Stimulated activated CD8-positive, alpha-beta memory T cell treated with anti-CD3 and anti-CD28 coated beads, Interleukin-7, amount 100 ng/mL, for 48 hours (primary cell): ENCODE measurements around the gene NBL1.

Experiments used
- DNase-seq, 2 donors: peaks; one replicate each; pipeline ENCODE4 v3.0.0-alpha.2; 2020; ENCODE audit warnings: low read depth in 1 of 2; ENCODE audit errors: extremely low read depth in 1 of 2

Gene NBL1, protein sequence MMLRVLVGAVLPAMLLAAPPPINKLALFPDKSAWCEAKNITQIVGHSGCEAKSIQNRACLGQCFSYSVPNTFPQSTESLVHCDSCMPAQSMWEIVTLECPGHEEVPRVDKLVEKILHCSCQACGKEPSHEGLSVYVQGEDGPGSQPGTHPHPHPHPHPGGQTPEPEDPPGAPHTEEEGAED

DNA sequence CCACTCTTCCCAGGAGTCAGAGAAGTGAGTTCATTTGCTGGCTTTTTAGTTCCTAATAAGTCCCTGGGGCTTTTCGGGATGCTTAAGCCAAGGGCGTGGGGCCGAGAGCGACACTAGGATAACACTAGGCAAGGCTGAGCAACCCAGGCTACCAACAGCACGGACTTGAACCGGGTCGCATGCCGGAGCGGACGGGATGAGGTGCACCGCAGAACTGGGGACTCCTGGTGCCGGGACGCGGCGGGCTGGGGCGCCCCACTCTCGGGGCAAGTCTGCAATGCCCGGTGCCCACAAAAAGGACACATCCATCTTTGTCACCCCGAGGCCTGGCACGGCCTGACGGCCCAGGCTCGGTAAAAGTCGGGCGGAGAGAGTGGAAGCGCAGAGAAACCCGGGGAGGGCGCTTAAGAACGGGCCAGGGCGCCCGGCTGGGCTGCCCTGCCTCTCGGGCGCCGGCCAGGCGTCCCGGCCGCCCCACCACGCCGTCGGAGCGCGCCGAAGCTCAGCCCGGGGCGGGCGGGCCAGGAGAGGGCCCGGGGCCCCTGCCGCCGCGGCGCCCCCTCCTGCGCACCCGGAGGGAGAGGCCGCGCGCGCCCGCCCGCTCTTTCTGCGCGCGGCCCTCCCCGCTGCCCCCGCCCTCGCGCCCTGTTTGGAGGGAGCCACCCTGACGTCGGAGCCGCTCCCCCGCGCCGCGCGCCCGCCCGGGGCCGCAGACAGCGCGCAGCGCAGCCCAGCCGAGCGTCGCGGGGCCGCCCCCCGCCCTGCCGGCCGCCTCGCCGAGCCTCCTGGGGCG lies at the start of gene NBL1:
Gene NBL1, plus strand, starts transcription at position 710 of the 793 bp plus-strand sequence. CDS start 10,720 bp downstream, outside the sequence.
- DNase-seq = peak; percentile 26 to 48

DNA sequence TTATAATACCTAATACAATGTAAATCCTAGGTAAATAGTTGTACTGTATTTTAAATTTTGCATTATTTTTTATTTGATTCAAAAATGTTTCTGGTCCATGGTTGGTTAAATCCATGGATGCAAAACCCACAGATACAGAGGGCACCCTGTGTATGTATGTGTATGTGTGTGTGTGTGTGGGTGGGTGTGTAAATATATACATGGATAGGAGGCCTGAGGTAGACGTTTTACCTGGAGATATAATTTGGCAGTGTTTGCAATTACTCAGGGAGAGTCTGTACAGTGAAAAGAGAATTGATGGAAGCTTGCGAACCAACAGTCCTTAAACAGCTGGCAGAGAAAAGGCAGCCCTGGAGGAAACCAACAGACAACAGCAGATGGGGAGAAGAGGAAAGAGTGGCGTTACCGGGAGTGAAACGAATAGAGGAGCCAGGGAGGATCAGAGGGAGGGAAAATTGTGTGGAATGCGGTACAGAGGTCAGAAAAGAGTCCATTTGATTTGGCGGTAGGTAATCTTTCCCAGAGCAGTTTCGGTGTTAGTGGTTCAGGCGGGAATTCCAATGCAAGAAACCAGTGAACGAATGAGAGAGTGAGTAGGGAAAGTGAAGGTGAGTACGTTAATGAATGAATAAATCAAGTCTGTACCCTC lies 47.9 kb upstream of the NBL1 start:
- DNase-seq = no peak

DNA sequence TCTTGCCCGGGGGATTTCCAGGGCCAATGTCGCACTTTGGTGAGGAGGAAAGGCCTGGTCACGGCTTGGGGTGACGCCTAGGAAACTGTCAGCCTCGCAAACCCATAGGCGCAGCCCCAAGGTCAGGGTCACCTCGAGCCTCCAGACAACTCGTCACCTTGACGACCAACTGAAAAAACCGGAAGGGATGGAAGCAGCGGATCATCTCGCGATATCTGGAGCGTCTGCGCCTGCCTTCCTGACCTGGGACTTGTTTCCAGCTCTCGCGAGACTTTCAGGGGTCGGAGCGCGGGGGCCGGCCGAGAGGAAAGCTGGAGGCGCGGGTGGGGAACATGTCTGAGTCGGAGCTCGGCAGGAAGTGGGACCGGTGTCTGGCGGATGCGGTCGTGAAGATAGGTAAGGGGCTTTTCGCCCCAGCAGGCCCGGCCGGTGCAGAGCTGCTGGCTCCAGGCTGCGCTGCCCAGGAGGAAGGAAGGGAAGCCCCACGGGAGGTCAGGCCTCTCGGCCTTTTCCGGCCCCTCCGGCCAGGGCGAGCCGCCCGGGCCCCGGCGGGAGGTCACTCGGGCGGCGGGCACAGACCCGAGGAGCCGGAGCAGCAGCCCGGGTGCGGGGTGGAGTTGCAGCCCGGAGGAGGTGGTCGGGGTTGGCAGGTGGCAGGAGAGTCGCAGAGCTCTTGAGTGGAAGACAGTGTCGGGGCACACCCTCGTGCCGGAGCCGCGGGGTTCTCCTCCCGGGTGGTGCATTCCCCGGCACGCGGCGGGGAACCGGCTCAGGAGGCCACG lies 47.2 kb upstream of the NBL1 start:
- peak; percentile 92 to 99 for DNase-seq

DNA sequence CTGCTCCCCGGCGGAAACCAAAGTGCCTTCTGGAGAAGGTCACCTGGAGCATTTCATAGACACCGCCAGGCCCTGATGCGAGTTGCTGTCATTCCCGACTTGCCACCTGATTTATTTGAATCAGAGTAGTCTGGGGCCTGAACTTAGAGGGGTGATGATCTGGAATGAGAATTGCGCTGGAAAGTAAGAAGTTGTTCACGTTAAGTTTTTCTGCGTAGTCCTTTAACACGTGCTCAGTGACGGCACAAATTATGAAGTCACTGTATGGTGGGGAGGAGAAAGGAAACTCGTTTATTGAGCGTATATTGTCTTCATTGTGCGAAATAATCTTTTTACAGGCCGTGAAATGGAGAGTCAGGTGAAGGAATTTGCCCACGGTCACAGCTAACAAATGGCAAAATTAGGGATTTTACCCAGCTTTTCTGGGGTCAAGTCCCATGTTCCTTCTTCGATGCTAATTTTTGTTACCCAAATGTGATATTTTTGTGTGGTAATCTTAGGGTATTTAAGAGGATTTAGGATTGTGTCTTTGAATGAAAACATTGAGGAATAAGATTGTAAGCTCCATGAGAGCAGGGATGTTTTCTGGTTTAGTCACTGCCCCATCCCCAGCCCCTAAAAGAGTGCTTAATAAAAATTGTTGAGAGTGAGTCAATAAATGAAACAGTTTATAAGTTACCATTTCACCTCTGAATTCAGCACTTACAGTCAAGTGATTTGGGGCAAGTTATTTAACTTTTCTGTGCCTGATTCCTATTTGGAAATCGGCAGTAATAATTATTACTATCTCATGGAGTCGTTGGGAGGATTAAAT lies 46.4 kb upstream of the NBL1 start:
- DNase-seq = no peak

DNA sequence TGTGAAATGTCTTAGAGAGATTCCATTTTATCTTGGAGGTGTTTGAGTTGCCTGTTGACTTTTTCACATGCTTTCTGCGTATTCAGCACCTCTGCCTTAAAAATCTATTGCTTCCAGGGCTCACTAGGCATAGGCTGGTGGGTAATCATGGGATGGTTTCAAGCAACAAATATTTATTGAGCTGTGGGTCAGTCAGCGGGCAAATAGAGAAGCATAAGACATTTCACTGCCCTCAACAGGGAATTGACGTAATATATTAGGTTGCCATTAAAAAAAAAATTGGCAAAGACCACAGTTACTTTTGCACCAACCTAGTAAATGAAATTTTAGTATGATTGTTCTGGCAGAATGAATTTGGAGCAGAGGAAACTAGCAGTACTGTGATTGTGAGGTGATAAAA lies 44.3 kb upstream of the NBL1 start:
- DNase-seq = no peak

DNA sequence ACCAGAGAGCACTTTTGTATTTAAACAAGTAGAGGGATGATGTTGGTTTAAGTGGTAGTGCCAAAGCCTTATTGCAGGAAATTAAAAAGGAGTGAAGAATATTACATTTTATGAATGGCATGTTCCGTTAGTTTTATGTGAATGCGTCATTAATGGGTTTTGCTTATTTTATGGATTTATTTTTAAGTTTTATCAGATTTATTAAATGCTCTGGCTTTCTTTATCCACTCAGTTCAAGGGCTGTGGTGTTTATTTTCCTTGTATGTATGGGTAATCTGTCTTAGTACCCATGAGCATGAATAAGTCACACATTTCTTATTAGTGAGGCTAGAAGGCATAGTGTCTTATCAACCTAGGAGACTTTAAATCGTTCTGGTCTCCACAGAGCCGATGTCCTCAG lies 41.6 kb upstream of the NBL1 start:
- no peak for DNase-seq

DNA sequence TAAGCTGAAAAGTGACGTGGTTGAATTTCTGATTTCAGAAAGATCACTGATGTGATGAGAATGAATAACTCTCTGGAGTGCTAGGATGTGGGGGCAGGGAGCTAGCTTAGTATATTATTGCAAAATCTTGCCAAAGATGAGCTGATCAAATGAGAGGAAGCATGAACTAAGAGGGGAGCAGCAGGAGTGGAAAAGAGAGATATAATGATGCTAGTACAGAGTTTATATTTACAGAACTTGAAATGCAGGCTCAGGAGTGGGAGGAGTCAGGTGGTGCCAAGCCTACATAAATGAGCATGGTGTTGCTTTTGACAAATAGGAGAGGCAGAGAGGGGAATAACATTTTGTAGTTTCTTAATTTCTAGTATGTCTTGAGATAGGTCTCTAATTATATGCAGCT lies 38.1 kb upstream of the NBL1 start:
- no peak for DNase-seq

DNA sequence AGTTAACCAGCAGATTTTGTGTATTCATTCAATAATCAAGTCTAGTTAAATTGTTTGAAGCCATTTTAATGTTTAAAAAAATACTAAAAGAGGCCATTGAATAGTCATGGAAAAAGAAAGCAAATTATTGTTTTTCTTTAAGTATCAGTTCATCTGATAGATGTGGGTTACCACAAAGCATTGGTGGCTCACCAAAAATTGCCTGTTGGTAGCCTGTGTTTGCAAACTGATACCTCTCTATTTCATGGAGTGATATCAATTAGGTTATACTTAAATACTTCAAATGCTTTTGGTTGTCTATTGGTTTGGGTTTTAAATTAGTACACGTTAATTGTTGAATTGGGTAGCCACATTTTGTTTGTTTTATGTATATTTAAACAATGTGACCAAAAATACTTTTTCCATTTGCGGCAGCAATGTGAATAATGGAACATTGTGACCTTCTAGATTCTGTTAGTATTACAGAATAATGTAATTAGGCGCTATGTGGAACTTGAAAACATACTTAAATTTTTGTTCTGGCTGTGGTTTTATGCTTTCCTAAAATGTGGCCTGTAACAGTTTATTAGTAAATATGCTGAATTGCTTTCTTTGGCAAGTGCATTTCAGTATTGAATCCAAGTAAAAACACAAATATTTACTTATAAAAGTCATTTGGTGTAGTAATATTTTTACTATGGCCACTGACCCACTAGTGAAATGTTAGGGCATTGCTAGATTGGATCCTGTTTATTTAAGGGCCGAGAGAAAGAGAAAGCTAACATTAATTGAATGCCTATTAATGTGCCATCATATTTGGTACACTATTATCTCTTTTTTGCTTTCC lies 37.1 kb upstream of the NBL1 start:
- no peak for DNase-seq

DNA sequence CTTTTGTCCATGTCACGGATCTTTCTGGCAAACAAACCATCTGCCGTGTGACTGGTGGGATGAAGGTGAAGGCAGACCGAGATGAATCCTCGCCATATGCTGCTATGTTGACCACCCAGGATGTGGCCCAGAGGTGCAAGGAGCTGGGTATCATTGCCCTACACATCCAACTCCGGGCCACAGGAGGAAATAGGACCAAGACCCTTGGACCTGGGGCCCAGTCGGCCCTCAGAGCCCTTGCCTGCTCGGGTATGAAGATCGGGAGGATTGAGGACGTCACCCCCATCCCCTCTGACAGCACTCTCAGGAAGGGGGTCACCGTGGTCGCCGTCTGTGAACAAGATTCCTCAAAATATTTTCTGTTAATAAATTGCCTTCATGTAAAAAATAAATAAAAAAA lies 35.9 kb upstream of the NBL1 start:
- no peak for DNase-seq

DNA sequence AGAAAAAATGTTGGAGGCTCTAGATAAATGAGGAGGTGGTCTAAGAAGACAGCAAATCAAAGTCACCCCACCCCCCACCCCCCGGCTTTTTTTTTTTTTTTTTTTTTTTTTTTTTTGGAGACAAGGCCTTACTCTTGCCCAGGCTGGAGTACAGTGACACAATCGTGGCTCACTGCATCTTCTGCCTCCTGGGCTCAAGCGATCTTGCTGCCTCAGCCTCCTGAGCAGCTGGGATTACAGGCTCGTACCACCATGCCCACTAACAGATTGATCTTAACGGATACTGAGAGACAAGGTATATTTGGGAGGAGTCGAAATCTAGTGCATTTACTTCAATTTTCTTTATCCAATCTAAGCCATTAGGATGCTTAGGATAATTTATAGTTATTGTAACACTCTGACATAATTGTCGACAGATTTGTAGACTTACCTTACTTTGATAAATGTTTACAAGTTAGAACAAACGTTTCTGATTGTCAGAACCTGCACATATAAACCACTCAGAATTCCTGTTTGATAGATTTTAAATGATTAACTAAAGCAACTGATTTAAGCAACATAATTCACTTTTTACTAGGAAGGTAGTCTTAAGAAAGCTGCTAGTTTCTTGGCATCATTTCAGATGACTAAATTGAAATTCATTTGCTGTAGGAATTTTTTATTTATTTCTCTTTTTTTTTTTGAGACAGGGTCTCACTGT lies 33.7 kb upstream of the NBL1 start:
- DNase-seq = no peak

DNA sequence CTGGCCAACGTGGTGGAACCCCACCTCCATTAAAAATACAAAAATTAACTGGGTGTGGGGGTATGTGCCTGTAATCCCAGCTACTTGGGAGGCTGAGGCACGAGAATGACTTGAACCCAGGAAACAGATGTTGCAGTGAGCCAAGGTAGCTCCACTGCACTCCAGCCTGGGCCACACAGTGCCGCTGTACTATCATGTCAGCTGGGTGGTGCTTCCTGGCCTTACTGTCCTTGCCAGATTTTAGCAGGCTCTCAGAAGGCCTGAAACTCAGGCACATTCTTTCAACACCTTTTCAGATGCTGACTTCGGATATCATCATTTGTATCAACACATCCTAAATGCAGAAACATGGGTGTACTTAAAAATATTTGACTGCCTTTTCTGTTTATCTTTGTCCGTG lies 31.6 kb upstream of the NBL1 start:
- no peak for DNase-seq

DNA sequence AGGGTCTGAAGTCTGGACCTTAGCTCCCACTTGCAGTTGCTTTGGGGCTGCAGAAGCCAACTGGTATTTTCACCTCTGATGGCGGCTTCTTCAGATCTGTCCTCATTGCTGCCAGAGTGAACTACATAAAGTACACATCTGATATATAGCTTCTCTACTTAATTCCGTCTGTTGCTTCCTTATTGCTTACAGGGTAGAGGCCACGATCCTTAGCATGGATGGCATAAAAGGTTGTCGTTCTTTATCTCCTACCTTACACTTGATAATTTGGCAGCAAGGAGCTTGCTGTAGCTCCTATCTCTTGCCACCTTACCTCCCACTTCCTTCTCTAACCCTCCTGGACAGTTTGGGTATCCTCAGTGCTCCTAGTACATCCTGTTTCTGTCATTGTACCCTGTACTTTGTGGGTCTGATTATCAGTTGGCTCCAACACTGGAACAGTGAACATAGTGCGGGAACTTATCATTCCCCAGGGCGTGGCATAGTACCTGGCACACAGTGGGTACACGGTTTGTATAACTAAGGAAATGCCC lies 30.9 kb upstream of the NBL1 start:
- no peak for DNase-seq

DNA sequence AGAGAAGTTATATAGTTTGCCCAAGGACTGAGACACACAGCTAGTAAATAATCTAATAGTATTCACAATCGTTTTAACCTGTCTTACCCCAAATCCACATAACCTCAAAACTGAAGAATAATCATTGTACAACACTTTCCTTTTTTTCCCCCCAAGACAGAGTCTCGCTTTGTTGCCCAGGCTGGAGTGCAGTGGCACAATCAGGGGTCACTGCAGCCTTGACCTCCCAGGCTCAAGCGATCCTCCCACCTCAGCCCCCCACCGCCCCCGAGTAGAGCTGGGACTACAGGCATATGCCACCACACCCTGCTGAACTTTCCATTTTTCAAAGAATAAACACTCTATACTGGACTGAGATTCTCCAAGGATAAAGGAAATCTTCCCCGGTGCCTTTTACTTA lies 28.7 kb upstream of the NBL1 start:
- no peak for DNase-seq

DNA sequence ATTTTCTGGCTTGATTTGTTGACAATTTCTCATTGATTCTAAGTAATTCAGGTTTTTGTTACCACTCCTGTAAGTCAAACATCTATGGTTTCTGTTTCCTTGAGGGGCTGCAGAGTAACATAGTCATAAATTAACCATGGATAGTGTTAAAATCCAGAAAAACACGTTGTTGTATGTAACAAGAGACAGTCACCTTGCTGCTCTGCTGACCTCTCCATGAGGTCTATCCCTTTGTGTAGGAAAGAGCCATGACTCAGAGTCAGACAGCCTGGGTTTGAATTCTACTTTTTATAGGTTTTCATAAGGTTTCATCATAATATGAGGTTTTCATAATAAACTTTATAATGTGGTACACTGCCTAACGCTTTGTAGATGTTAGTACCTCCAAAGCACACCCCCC lies 27.6 kb upstream of the NBL1 start:
- DNase-seq = no peak

DNA sequence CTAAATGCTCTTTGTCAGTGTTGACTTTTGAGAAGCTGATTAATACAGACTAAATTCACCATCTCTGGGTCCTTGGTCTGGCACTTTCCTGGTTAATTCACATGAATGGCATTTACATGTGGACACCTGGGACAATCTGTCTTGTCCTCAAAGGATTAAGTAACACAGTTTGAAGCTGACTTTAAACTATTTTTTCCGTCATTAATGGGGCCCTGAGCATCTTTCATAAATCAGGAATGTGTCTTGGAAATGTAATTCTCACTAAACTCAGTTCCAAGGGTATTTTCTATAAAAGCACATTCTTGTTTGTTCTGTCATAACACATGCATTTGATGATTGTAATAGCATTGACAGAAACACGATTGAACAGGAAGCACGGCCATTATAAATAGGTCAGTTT lies 26.7 kb upstream of the NBL1 start:
- no peak for DNase-seq

DNA sequence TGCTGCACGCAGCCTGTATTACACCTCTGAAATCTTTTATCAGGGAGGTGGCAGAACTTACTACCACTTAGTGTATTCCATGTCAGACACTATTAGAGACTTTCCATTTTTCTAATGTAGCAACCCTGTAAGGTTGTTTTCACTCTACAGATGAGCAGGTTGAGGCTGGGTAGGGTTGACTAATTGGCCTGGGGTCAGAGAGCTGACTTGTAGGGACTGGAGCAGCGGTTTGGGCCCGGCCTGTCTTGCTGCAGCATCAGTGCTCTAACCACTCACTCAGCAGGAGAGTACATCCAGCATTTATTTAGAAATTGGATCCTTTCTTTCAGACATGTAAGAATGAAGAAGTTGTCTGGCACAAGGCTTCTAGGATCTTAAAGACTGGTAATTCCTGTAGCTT lies 25.7 kb upstream of the NBL1 start:
- no peak for DNase-seq

DNA sequence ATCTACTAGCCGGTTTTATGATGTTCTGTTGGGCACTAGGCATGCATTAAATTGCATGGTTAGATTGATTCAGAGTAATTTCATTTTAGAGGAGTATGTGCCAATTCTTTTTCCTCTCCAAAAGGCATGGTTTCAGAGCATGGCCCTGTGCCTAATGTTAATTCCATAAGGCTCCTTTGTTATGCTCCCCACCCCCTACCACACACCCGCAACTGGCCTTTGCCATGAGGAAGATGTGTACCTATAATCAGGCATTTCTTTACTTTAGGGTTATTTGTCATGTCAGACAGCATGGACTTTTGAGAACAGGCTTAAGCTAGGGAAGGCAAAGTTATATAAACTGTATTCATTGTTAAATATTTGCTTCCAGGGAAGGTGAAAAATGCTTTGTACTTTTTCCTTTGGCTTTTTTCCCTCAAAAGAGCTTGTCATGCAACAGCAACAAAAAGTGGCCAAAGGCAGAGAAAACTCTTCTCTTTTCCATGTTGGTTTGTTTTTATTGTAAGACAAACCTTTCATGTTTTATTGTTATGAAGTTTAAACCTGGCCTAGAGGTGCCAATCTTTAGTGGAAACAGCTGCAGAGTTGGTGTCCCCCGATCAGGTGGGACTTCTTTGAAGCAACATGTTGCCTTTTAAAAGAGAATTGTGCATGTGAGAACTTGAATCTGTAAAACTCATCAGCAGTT lies 24.3 kb upstream of the NBL1 start:
- no peak for DNase-seq

DNA sequence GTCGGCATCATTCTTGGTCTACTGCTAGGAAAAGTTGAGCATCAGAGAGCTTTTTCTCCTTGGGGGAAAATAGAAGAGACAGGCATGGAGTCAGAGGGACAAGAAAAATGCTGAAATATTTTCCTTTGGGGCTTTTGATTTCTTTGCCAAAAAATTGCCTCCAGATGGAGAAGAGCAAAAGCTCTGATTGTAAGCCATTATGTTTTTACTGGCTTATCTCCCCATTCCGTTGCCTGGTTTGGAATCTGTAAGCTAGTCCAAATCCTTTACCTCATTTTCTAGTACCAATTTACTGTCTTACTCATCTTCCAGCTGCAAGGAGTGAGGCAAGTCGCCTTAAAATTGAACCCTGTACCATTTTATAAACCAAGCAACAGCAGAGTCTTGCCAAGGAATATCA lies 23.3 kb upstream of the NBL1 start:
- DNase-seq = no peak
